K562 (cell line): Measurements from ENCODE around the gene SLC38A8.

Source experiments
- DPF2 ChIP-seq: fragments of 450-650 bp; IDR thresholded peaks from 2 replicates; pipeline ENCODE4 v1.6.1; 2016
- FOXA3 ChIP-seq, 2 experiments: fragments of 450-650 bp in 1 of 2; sonication (generic) in 1 of 2; formaldehyde crosslinking; IDR thresholded peaks in 1 of 2; conservative IDR thresholded peaks in 1 of 2; 2 replicates each; pipeline versions ENCODE4 v1.4.0 to v1.8.0; 2020 to 2022; ENCODE audit warnings: mild to moderate bottlenecking in 2 of 2, missing genetic modification reagents in 1 of 2
- FOXJ3 ChIP-seq: sonication (generic); formaldehyde crosslinking; IDR thresholded peaks from 2 replicates; pipeline ENCODE4 v1.4.0; 2020; ENCODE audit warnings: mild to moderate bottlenecking, missing genetic modification reagents
- KDM5B ChIP-seq: fragments of 200-600 bp; sonication (generic); IDR thresholded peaks from 2 replicates; pipeline ENCODE4 v1.6.1; 2012; ENCODE audit warnings: low read depth, mild to moderate bottlenecking, moderate library complexity, low read length, control low read depth, inconsistent platforms; ENCODE audit not compliant: insufficient replicate concordance
- KLF1 ChIP-seq: fragments of 450-650 bp; IDR thresholded peaks from 2 replicates; pipeline ENCODE4 v1.6.1; 2016; ENCODE audit warnings: missing genetic modification characterization, missing compliant biosample characterization
- PML ChIP-seq: IDR thresholded peaks from 2 replicates; pipeline ENCODE4 v1.6.1; 2012; ENCODE audit warnings: low read length, inconsistent platforms
- POLR2AphosphoS2 ChIP-seq: IDR thresholded peaks from 2 replicates; pipeline ENCODE4 v1.6.1; 2012; ENCODE audit warnings: low read length, improper control_type of control experiment
- POLR2AphosphoS5 ChIP-seq: IDR thresholded peaks from 2 replicates; pipeline ENCODE4 v1.6.1; 2011; ENCODE audit warnings: mild to moderate bottlenecking, low read depth, low read length, moderate library complexity; ENCODE audit not compliant: control insufficient read depth, insufficient read depth
- TBL1XR1 ChIP-seq, 2 experiments: IDR thresholded peaks; 2 replicates each; pipeline ENCODE4 v1.6.1; 2012; ENCODE audit warnings: improper control_type of control experiment in 2 of 2, low read length in 2 of 2, mild to moderate bottlenecking in 1 of 2

DNA sequence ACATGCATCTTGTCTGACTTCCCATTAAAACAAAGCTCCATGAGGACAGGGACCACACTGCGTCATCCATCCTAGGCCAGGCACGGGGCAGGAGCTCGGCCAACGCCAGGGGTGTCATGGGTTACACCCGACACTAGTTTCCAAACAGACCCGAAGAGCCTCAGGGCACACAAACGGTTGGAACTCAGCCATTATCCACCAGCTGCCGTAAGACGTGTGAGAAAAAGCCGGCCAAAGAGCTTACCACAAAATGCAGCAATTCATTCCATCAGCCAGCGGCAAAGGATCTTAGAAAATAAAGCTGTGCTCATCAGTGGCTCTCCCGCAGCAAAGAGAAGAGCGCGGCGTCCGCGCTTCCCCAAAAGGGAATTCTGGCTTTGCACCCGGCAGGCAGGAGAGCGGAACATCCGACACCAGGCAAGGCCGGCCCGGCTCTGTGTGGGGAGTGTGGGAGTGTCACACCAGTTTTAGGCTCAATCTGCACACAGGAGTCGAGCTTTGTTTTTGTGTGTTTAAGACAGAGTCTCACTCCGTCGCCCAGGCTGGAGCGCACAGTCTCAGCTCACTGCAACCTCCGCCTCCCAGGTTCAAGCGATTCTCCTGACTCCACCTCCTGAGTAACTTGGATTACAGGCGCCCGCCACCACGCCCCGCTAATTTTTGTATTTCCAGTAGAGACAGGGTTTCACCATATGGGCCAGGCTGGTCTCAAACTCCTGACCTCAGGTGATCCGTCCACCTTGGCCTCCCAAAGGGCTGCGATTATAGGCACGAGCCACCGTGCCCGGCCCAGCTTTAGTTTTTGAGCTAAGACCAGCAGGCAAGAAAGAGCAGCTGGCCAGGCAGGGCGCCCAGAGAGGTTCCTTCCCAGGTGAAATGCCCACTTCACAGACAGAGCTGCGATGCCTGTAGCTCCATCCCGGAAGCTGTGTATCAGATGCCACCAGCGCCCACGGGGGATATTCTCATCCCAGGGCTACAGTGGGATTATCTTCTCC lies 1.5 kb downstream of the SLC38A8 start:
- TF ChIP-seq FOXA3 (CRISPR knock-in tag; conservative IDR thresholded peaks at IDR 0.05 in 1 of 2, IDR thresholded peaks at IDR 0.05 in 1 of 2): no peak
- TF ChIP-seq PML: no peak
- no peak for TF ChIP-seq KDM5B
- TF ChIP-seq FOXJ3 (CRISPR knock-in tag): no peak
- no peak for TF ChIP-seq POLR2AphosphoS5
- TF ChIP-seq POLR2AphosphoS2: no peak
- no peak for TF ChIP-seq KLF1
- no peak for TF ChIP-seq DPF2
- TF ChIP-seq TBL1XR1 (IDR thresholded peaks at IDR 0.05; ENCODE audit: low read length in 2 of 2): no peak
